ENCODE data around the gene E4F1.

GRCh38 chr16:2187212-2187611, 36.2 kb upstream of the E4F1 start:
- TF ChIP-seq GATA2 (IDR thresholded peaks at IDR 0.05; ENCODE audit: low read depth, low read length), result no peak
- no peak for TF ChIP-seq GATA3 (IDR thresholded peaks at IDR 0.05; ENCODE audit: low read depth, low read length)

Measured in SH-SY5Y (cell line).